ENCODE data around the gene TMEM145. TPM values are rescaled to one million over a fixed set of nuclear protein-coding genes. Genes with fewer than 3 reads are reported as not detected.

The TMEM145 gene
- total RNA-seq, 2 donors from 2014 or later, result 0.50 to 1.6 TPM

Other genes with a start within 250 kb of the TMEM145 start
- gene GRIK5, start 243.1 kb upstream of the TMEM145 start, total RNA-seq, result 1 to 10 TPM in 1 of 2 donors, under 1 TPM in 1; 0.37 to 1.7 TPM
- 10 to 100 TPM; 12.1 to 12.5 TPM for gene ZNF574, start 237.1 kb upstream of the TMEM145 start, total RNA-seq
- gene POU2F2, start 180.9 kb upstream of the TMEM145 start, total RNA-seq, result 10 to 100 TPM; 33.1 to 95.9 TPM
- 10 to 100 TPM; 37.4 to 45.7 TPM for gene DEDD2, start 95.6 kb upstream of the TMEM145 start, total RNA-seq
- gene ZNF526, start 93.0 kb upstream of the TMEM145 start, total RNA-seq, result 10 to 100 TPM; 17.2 to 18.0 TPM
- gene GSK3A, start 70.7 kb upstream of the TMEM145 start, total RNA-seq, result 10 to 100 TPM; 30.3 to 47.2 TPM
- gene ERF, start 58.2 kb upstream of the TMEM145 start, total RNA-seq, result 10 to 100 TPM; 44.8 to 49.7 TPM
- 100 to 1,000 TPM in 1 of 2 donors, 10 to 100 TPM in 1; 85.4 to 165 TPM for gene CIC, start 44.1 kb upstream of the TMEM145 start, total RNA-seq
- gene PRR19, start 11.2 kb upstream of the TMEM145 start, total RNA-seq, result 1 to 10 TPM; 1.3 to 1.4 TPM
- 10 to 100 TPM; 42.0 to 60.2 TPM for gene PAFAH1B3, start 10.7 kb upstream of the TMEM145 start, total RNA-seq
- gene MEGF8, start 12.3 kb downstream of the TMEM145 start, total RNA-seq, result 1 to 10 TPM; 3.0 to 3.1 TPM
- under 1 TPM in 1 of 2 donors, not detected in 1; 0.54 TPM for gene CNFN, start 77.0 kb downstream of the TMEM145 start, total RNA-seq
- 10 to 100 TPM; 12.5 to 25.5 TPM for gene LIPE, start 114.1 kb downstream of the TMEM145 start, total RNA-seq
- not detected for gene CXCL17, start 129.6 kb downstream of the TMEM145 start, total RNA-seq
- 10 to 100 TPM; 20.5 to 24.2 TPM for gene CEACAM1, start 215.2 kb downstream of the TMEM145 start, total RNA-seq

All from activated T-helper 17 cell treated with anti-CD3 and anti-CD28 coated beads, Interleukin-2, amount 50 U/mL, for 72 hours (primary cell).